NCI-H460 (cell line): ENCODE measurements around the gene TMPRSS9. TPM values are rescaled to one million over a fixed set of nuclear protein-coding genes. Genes with fewer than 3 reads are reported as not detected.

Experiments used
- total RNA-seq: library from RNA; depleted of rRNA; stranded (reverse); fragments of >200 nt; shearing (Covaris generic); gene quantifications from 2 replicates; pipeline ENCODE4 v1.2.3, GENCODE V29; 2014; rRNA removed

The TMPRSS9 gene
- total RNA-seq, 1 experiment from 2014 or later: 0.05 TPM

Other genes starting within 250 kb of the TMPRSS9 start
- gene AP3D1, start 208.7 kb upstream of the TMPRSS9 start, total RNA-seq: 67.6 and 83.8 TPM in 2 replicates
- gene DOT1L, start 196.3 kb upstream of the TMPRSS9 start, total RNA-seq: 4.8 and 5.4 TPM in 2 replicates
- 45.3 and 46.6 TPM in 2 replicates for gene PLEKHJ1, start 123.9 kb upstream of the TMPRSS9 start, total RNA-seq
- 29.9 and 31.4 TPM in 2 replicates for gene SF3A2, start 123.4 kb upstream of the TMPRSS9 start, total RNA-seq
- gene AMH, start 110.9 kb upstream of the TMPRSS9 start, total RNA-seq: 5.8 and 6.2 TPM in 2 replicates
- gene JSRP1, start 103.8 kb upstream of the TMPRSS9 start, total RNA-seq: not detected in 2 replicates
- gene PEAK3, start 78.1 kb upstream of the TMPRSS9 start, total RNA-seq: not detected in 2 replicates
- 0.30 TPM in 1 of 2 replicates, not detected in the other for gene LINGO3, start 52.1 kb upstream of the TMPRSS9 start, total RNA-seq
- 85.7 and 125 TPM in 2 replicates for gene LSM7, start 31.7 kb upstream of the TMPRSS9 start, total RNA-seq
- gene SPPL2B, start 31.6 kb upstream of the TMPRSS9 start, total RNA-seq: 11.7 and 15.4 TPM in 2 replicates
- 30.7 and 32.1 TPM in 2 replicates for gene TIMM13, start 67.3 kb downstream of the TMPRSS9 start, total RNA-seq
- gene LMNB2, start 96.7 kb downstream of the TMPRSS9 start, total RNA-seq: 47.8 and 51.9 TPM in 2 replicates
- 36.6 and 38.4 TPM in 2 replicates for gene GADD45B, start 115.9 kb downstream of the TMPRSS9 start, total RNA-seq